B cell (primary cell): ENCODE data around the gene DEAF1.

Experiments used
- CTCF ChIP-seq: fragments of 200-600 bp; IDR thresholded peaks from one replicate; pipeline ENCODE4 v1.8.0; 2022; ENCODE audit warnings: antibody characterized with exemption, mild to moderate bottlenecking
- EZH2 ChIP-seq: IDR thresholded peaks from 2 replicates; pipeline ENCODE4 v1.6.1; 2012; ENCODE audit warnings: borderline replicate concordance, low read depth, mild to moderate bottlenecking, moderate library complexity, low read length; ENCODE audit not compliant: insufficient read depth, poor library complexity, severe bottlenecking

GRCh38 chr11:706439-706956 lies 11.5 kb upstream of the DEAF1 start:
- no peak for TF ChIP-seq CTCF
- TF ChIP-seq EZH2: no peak
